OCI-LY1 (cell line): ENCODE results near the gene ALS2.

ENCODE experiments used
- H2AFZ ChIP-seq: fragments of 200-600 bp; sonication (generic), shearing (Covaris generic); 2 replicates; pipeline ENCODE4 v1.6.0; 2014; ENCODE audit warnings: antibody characterized with exemption, mild to moderate bottlenecking, low read length
- H3F3A ChIP-seq: fragments of 200-600 bp; sonication (generic), shearing (Covaris generic); 2 replicates; pipeline ENCODE4 v1.6.0; 2014; ENCODE audit warnings: mild to moderate bottlenecking, antibody characterized with exemption, low read length, moderate library complexity; ENCODE audit not compliant: insufficient read depth
- H3K27ac ChIP-seq: fragments of 200-600 bp; sonication (generic); 2 replicates; pipeline ENCODE4 v1.5.1; 2014; ENCODE audit warnings: low read length, mixed run types, mild to moderate bottlenecking, low read depth; ENCODE audit not compliant: poor library complexity, severe bottlenecking
- H3K27me3 ChIP-seq: fragments of 200-600 bp; sonication (generic); 2 replicates; pipeline ENCODE4 v1.6.0; 2014; ENCODE audit warnings: antibody characterized with exemption, mild to moderate bottlenecking, low read length, moderate library complexity; ENCODE audit not compliant: insufficient read depth
- H3K36me3 ChIP-seq: fragments of 200-600 bp; sonication (generic); 2 replicates; pipeline ENCODE4 v1.6.1; 2014; ENCODE audit warnings: mild to moderate bottlenecking, antibody characterized with exemption, low read length, moderate library complexity, mixed read lengths; ENCODE audit not compliant: insufficient read depth
- H3K4me1 ChIP-seq: fragments of 200-600 bp; sonication (generic); 2 replicates; pipeline ENCODE4 v1.5.1; 2014; ENCODE audit warnings: mild to moderate bottlenecking, low read length, moderate library complexity; ENCODE audit not compliant: insufficient read depth, severe bottlenecking
- H3K4me2 ChIP-seq: fragments of 200-600 bp; sonication (generic), shearing (Covaris generic); 2 replicates; pipeline ENCODE4 v1.6.1; 2014; ENCODE audit warnings: low read length
- H3K4me3 ChIP-seq: fragments of 200-600 bp; sonication (generic); 2 replicates; pipeline ENCODE4 v1.5.1; 2014; ENCODE audit warnings: low read length, low read depth, mild to moderate bottlenecking, mixed read lengths; ENCODE audit not compliant: poor library complexity, severe bottlenecking
- H3K79me2 ChIP-seq: fragments of 200-600 bp; shearing (Covaris generic); 2 replicates; pipeline ENCODE4 v1.6.1; 2016; ENCODE audit warnings: mixed run types, low read length, mixed read lengths; ENCODE audit not compliant: insufficient read depth
- H3K9ac ChIP-seq: fragments of 200-600 bp; sonication (generic), shearing (Covaris generic); 2 replicates; pipeline ENCODE4 v1.6.1; 2014; ENCODE audit warnings: mild to moderate bottlenecking, low read length, mixed read lengths
- H3K9me2 ChIP-seq: fragments of 200-600 bp; sonication (generic), shearing (Covaris generic); 2 replicates; pipeline ENCODE4 v1.6.1; 2014; ENCODE audit warnings: low read depth, mild to moderate bottlenecking, low read length, mixed read lengths
- H3K9me3 ChIP-seq: fragments of 200-600 bp; shearing (Covaris generic); 2 replicates; pipeline ENCODE4 v1.6.1; 2014; ENCODE audit warnings: low read length, mixed read lengths
- H4K20me1 ChIP-seq: fragments of 200-600 bp; sonication (generic), shearing (Covaris generic); 2 replicates; pipeline ENCODE4 v1.6.0; 2016; ENCODE audit warnings: mild to moderate bottlenecking, low read length; ENCODE audit not compliant: insufficient read depth
- EZH2 ChIP-seq: fragments of 200-600 bp; sonication (generic), shearing (Covaris generic); IDR thresholded peaks from 2 replicates; pipeline ENCODE4 v1.8.0; 2017; ENCODE audit warnings: borderline replicate concordance, mixed run types, mild to moderate bottlenecking, antibody characterized with exemption, low read length, moderate library complexity, mixed read lengths
- TF ChIP-seq, protein P1 (sequence below): fragments of 200-600 bp; sonication (generic), shearing (Covaris generic); IDR thresholded peaks from 2 replicates; pipeline ENCODE4 v1.5.1; 2017; ENCODE audit warnings: mild to moderate bottlenecking, antibody characterized with exemption, low read length, moderate library complexity, mixed read lengths

Gene ALS2

DNA sequence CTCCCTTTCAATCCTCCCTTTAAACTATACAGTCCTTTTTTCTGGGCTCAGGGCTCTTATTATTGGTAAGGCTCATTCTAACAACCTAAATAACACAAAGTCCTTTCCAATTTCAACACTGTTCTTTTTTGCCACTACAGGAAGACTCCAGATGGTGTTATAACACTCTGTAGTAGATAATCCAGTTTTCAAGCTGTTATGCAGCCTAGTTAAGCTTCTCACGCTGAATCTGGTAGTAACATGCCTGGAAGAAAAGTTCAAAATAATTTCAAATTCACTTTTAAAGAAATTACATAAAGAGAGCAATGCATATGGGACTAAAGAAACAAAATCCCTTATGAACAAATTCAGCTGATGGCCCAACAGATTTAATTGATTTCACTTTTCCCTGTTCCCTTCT, 79.1 kb downstream of the ALS2 start:
- Histone ChIP-seq H3K9ac (no peak overlapping the region), H3K4me1 (no peaks in the 10 kb centered on the region)

DNA sequence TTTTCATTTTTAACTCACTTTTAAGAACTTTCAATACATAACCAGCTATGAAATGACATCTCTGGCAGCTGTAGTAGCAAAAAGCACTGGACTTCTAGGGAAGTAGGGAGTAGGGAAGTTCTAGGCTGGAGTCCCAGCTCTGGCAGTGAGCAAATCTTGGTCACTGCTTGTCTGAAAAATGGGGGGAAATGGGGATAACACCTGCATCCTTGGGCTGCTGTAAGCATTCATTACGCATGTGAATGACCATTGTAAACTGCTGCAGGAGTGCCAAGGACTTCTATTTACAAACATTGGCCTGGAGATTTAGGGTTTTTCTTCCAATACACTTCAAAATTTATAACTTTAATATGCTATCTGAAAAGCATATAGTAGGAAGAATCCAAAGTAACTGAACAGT, 81.3 kb downstream of the ALS2 start:
- H3K4me1 ChIP-seq = no peaks in the 10 kb centered on the region
- TF ChIP-seq, protein P1, sequence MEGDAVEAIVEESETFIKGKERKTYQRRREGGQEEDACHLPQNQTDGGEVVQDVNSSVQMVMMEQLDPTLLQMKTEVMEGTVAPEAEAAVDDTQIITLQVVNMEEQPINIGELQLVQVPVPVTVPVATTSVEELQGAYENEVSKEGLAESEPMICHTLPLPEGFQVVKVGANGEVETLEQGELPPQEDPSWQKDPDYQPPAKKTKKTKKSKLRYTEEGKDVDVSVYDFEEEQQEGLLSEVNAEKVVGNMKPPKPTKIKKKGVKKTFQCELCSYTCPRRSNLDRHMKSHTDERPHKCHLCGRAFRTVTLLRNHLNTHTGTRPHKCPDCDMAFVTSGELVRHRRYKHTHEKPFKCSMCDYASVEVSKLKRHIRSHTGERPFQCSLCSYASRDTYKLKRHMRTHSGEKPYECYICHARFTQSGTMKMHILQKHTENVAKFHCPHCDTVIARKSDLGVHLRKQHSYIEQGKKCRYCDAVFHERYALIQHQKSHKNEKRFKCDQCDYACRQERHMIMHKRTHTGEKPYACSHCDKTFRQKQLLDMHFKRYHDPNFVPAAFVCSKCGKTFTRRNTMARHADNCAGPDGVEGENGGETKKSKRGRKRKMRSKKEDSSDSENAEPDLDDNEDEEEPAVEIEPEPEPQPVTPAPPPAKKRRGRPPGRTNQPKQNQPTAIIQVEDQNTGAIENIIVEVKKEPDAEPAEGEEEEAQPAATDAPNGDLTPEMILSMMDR = no peak
- no peak for TF ChIP-seq EZH2
- no peak overlapping the region for H3K9ac ChIP-seq
- no peak overlapping the region for H3K4me2 ChIP-seq
- H3K4me3 ChIP-seq = no peak overlapping the region
- no peaks in the 10 kb centered on the region for H4K20me1 ChIP-seq
- H3F3A ChIP-seq = no peaks in the 10 kb centered on the region
- no peaks in the 10 kb centered on the region for H3K27me3 ChIP-seq
- H3K27ac ChIP-seq = no peak overlapping the region
- no peak overlapping the region for H2AFZ ChIP-seq
- H3K9me3 ChIP-seq = no peaks in the 10 kb centered on the region
- peaks cover 6% of the 10 kb centered on the region; the same call in 1 of the 2 replicates for H3K36me3 ChIP-seq
- H3K9me2 ChIP-seq = no peaks in the 10 kb centered on the region
- H3K79me2 ChIP-seq = no peaks in the 10 kb centered on the region

More for the DNA sequence above, 79.1 kb downstream of the ALS2 start:
- Histone ChIP-seq H2AFZ (no peak overlapping the region), H3K4me3 (no peak overlapping the region), H3K4me2 (no peak overlapping the region), H4K20me1 (no peaks in the 10 kb centered on the region), H3K36me3 (peaks cover 6% of the 10 kb centered on the region; the same call in 1 of the 2 replicates), H3K27me3 (no peaks in the 10 kb centered on the region), H3F3A (no peaks in the 10 kb centered on the region), H3K9me2 (no peaks in the 10 kb centered on the region), H3K9me3 (no peaks in the 10 kb centered on the region), H3K27ac (no peak overlapping the region), H3K79me2 (no peaks in the 10 kb centered on the region)
- TF ChIP-seq EZH2 = no peak
- TF ChIP-seq, protein P1 = no peak

DNA sequence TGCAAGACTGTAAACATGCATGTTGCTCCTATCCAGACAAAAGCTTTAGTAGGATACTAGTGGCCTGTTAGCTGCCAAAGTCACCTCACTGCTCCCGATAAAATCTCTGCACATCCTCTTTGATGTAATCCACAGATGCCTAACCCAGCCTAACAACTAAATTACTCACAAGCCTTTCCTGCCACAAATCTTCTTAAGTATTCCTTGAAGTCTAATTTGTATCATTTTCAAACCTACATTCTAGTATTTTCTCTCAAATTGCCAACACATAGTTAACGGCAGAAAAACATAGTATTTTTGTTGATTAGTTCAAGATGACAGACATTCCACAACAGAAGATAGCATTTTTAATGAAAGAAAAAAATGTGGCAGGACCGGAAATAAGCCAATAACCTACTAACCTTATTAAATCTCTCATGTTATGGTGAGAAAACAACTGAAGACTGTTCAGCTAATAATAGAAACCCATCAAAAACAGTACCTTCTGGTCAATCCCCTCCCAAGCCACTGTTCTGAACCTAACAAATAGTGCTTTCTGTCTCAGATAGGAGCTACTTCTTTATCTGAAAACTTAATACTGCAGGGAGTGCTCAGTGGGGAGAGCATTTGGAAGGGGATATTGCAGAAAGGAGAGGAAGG, 82.0 kb downstream of the ALS2 start, which contains the start of gene MPP4:
TSS of gene MPP4 (minus strand) at position 57 of the 639 bp plus-strand sequence. CDS start 4,690 bp downstream, outside the sequence.
- peaks cover 6% of the 10 kb centered on the region; the same call in 1 of the 2 replicates for H3K36me3 ChIP-seq
- H3K27ac ChIP-seq = no peak within 1 kb of the TSS
- no peaks in the 10 kb centered on the region for H3F3A ChIP-seq

More for the DNA sequence above, 82.0 kb downstream of the ALS2 start, which contains the start of gene MPP4:
- Histone ChIP-seq H3K27me3 (no peaks in the 10 kb centered on the region), H2AFZ (no peak within 1 kb of the TSS), H3K9me3 (no peaks in the 10 kb centered on the region), H3K4me2 (no peak within 1 kb of the TSS), H3K9ac (no peak within 1 kb of the TSS), H3K4me1 (no peaks in the 10 kb centered on the region), H3K79me2 (no peaks in the 10 kb centered on the region), H3K4me3 (no peak within 1 kb of the TSS), H3K9me2 (no peaks in the 10 kb centered on the region), H4K20me1 (no peaks in the 10 kb centered on the region)
- TF ChIP-seq, protein P1 = no peak
- no peak for TF ChIP-seq EZH2
